Natural killer cell (primary cell): ENCODE measurements around the gene AMER2. TPM values are rescaled to one million over a fixed set of nuclear protein-coding genes. Genes with fewer than 3 reads are reported as not detected.

Experiments used
- ATAC-seq, 3 donors: fragments of 150-1000 bp in 2 of 3; fragments of 200-7000 bp in 1 of 3; cut with Tn5 transposase; 1 replicate in 1 of 3; 2 replicates in 2 of 3; pipeline ENCODE4 v1.10.0; 2021; ENCODE audit warnings: mild to moderate bottlenecking in 2 of 3, moderate library complexity in 2 of 3
- DNase-seq, 2 donors: peaks; one replicate each; pipeline versions ENCODE4 v3.0.0 to v3.0.0-alpha.2; 2013 to 2021; ENCODE audit warnings: mixed read lengths in 1 of 2
- H3K27ac ChIP-seq: one replicate; pipeline ENCODE4 v1.5.1; 2013; ENCODE audit warnings: mild to moderate bottlenecking, low read length
- H3K27me3 ChIP-seq: one replicate; pipeline ENCODE4 v1.6.1; 2013; ENCODE audit warnings: low read length; ENCODE audit not compliant: control insufficient read depth, insufficient read depth
- H3K36me3 ChIP-seq: one replicate; pipeline ENCODE4 v1.6.1; 2013; ENCODE audit warnings: low read length; ENCODE audit not compliant: control insufficient read depth, insufficient read depth
- H3K4me1 ChIP-seq: one replicate; pipeline ENCODE4 v1.6.1; 2013; ENCODE audit warnings: low read length; ENCODE audit not compliant: control insufficient read depth, insufficient read depth
- H3K4me3 ChIP-seq: one replicate; pipeline ENCODE4 v1.5.1; 2013; ENCODE audit warnings: low read length
- H3K9me3 ChIP-seq: one replicate; pipeline ENCODE4 v1.6.1; 2013; ENCODE audit warnings: low read length; ENCODE audit not compliant: control insufficient read depth, insufficient read depth
- H3K27ac Mint-ChIP-seq, 2 donors: one replicate each; pipeline ENCODE4 v1.8.0; 2022; ENCODE audit warnings: mild to moderate bottlenecking in 2 of 2, mixed read lengths in 2 of 2, moderate library complexity in 1 of 2
- H3K27me3 Mint-ChIP-seq, 2 donors: one replicate each; pipeline ENCODE4 v1.8.0; 2022; ENCODE audit warnings: low read depth in 2 of 2, mixed read lengths in 2 of 2
- H3K36me3 Mint-ChIP-seq: one replicate; pipeline ENCODE4 v1.8.0; 2022; ENCODE audit warnings: mixed read lengths
- H3K4me1 Mint-ChIP-seq, 2 donors: one replicate each; pipeline ENCODE4 v1.8.0; 2022; ENCODE audit warnings: mixed read lengths in 2 of 2
- H3K4me3 Mint-ChIP-seq: one replicate; pipeline ENCODE4 v1.8.0; 2022; ENCODE audit warnings: mild to moderate bottlenecking, moderate library complexity, mixed read lengths
- H3K9me3 Mint-ChIP-seq, 2 donors: one replicate each; pipeline ENCODE4 v1.8.0; 2022; ENCODE audit warnings: mixed read lengths in 2 of 2
- WGBS: methylation state at CpG from one replicate; pipeline ENCODE4 v1.1.7; 2013; ENCODE audit warnings: missing lambda C conversion rate; ENCODE audit not compliant: insufficient coverage; 5-methylcytosine and 5-hydroxymethylcytosine counted together
- intact Hi-C: fragments of 100-400 bp; cut with micrococcal nuclease; formaldehyde crosslinking; loops from one replicate; pipeline ENCODE4 v1.14.2; 2022
- total RNA-seq, 4 donors: library from RNA; stranded (reverse); fragments of 120-200 nt in 1 of 4; gene quantifications; one replicate each; pipeline versions ENCODE4 v1.2.3 to v1.2.4, GENCODE V29; 2013 to 2022
- TF ChIP-seq, protein P1 (sequence below): fragments of 200-600 bp; IDR thresholded peaks from one replicate; pipeline ENCODE4 v1.8.0; 2022; ENCODE audit warnings: antibody characterized with exemption

The AMER2 gene
- total RNA-seq, 3 donors from 2014 or later (not counting 1 experiment from before 2014, with no cell fraction given): not detected

DNA sequence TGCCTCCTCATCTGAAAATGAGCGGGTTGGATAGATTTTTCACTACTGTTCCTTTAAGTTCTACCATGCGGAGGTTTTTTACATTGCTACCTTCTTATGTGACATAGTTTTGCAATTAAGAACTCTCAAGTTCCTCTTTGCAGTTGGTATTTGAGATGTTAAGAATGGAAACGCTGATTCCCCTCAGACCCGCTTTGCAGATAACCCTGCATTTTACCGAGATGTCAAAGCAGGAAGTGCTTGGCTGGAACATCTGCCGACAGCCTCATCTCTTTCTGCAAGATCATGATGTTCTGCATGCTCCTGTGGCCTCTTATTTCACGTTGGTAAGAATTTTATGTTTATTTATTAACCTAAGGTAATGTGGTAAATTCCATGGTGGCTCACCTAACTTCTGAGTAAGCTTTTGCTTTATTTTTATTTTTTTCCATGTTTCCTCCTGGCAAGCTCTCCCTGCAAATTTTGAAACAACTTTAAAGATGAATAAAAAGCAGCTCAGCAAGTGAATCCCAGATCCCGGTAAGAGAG is 53.6 kb downstream of the AMER2 start:
- H3K4me1 Mint-ChIP-seq: no peaks in the 10 kb centered on the region
- Histone ChIP-seq H3K27ac (no peak overlapping the region), H3K9me3 (no peaks in the 10 kb centered on the region), H3K4me1 (no peaks in the 10 kb centered on the region), H3K36me3 (no peaks in the 10 kb centered on the region), H3K27me3 (no peaks in the 10 kb centered on the region), H3K4me3 (no peak overlapping the region)
- no peak overlapping the region for H3K4me3 Mint-ChIP-seq
- H3K27ac Mint-ChIP-seq: no peak overlapping the region
- DNase-seq (no peak), ATAC-seq (no peak)
- no peaks in the 10 kb centered on the region for H3K36me3 Mint-ChIP-seq
- TF ChIP-seq, protein P1, sequence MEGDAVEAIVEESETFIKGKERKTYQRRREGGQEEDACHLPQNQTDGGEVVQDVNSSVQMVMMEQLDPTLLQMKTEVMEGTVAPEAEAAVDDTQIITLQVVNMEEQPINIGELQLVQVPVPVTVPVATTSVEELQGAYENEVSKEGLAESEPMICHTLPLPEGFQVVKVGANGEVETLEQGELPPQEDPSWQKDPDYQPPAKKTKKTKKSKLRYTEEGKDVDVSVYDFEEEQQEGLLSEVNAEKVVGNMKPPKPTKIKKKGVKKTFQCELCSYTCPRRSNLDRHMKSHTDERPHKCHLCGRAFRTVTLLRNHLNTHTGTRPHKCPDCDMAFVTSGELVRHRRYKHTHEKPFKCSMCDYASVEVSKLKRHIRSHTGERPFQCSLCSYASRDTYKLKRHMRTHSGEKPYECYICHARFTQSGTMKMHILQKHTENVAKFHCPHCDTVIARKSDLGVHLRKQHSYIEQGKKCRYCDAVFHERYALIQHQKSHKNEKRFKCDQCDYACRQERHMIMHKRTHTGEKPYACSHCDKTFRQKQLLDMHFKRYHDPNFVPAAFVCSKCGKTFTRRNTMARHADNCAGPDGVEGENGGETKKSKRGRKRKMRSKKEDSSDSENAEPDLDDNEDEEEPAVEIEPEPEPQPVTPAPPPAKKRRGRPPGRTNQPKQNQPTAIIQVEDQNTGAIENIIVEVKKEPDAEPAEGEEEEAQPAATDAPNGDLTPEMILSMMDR: no peak
- intact Hi-C loops: no loop called here
- no peaks in the 10 kb centered on the region for H3K9me3 Mint-ChIP-seq
- peaks cover 20 to 41% of the 10 kb centered on the region in 2 donors for H3K27me3 Mint-ChIP-seq
- WGBS: 39% methylated on average over 8 of the region's 8 CpGs

DNA sequence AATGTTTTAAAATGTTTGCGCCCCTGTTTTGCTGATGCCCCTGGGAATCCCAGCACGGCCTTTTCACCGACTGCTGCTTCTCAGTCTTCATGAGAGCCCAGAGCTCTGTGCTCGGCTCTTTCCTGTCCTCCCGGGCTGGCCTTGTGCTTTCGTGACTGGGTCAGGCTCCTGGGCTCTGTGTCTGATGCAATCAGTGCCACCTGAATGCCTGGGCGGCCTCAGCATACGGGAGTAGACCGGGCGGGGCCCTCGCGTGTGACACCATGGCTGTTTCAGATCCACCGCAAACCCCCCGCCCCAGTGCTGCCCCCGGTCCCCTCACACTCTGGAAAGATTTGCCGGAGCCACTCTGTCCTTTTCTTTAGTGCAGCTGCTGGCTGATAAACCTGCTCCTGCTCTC is 54.8 kb downstream of the AMER2 start:
- Mint-ChIP-seq H3K36me3 (no peaks in the 10 kb centered on the region), H3K27me3 (peaks cover 21 to 32% of the 10 kb centered on the region in 2 donors), H3K9me3 (no peaks in the 10 kb centered on the region), H3K27ac (no peak overlapping the region), H3K4me1 (no peaks in the 10 kb centered on the region), H3K4me3 (no peak overlapping the region)
- intact Hi-C loops: no loop called here
- H3K4me1 ChIP-seq: no peaks in the 10 kb centered on the region
- DNase-seq (no peak), ATAC-seq (no peak)
- H3K36me3 ChIP-seq: no peaks in the 10 kb centered on the region
- H3K9me3 ChIP-seq: no peaks in the 10 kb centered on the region
- H3K4me3 ChIP-seq: no peak overlapping the region
- no peaks in the 10 kb centered on the region for H3K27me3 ChIP-seq
- H3K27ac ChIP-seq: no peak overlapping the region
- TF ChIP-seq, protein P1: no peak
- 89% methylated on average over 16 of the region's 16 CpGs for WGBS

DNA sequence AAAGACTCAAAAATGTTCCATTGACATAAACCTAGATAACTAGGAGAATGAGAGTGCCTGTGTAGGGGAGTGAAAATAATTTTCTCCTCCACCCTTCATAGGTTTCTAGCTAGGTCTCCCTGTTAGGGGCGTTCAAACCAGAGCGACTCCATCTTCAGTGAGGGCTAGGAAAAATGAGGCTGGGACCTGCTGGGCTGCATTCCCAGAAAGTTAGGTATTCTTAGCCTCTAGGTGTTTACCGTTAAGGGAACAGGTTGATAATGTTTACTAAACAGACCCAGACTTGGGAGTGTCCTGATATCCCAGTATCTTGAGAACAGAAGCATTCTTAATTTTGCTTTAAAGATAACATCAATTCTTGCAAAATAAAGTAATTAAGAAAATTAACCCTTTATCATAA is 56.0 kb downstream of the AMER2 start:
- DNase-seq: no peak
- peaks cover 6% of the 10 kb centered on the region for H3K27me3 ChIP-seq
- H3K4me3 ChIP-seq: no peak overlapping the region
- Mint-ChIP-seq H3K4me1 (no peaks in the 10 kb centered on the region), H3K27me3 (peaks cover 22 to 23% of the 10 kb centered on the region in 2 donors), H3K9me3 (no peaks in the 10 kb centered on the region), H3K36me3 (no peaks in the 10 kb centered on the region), H3K4me3 (no peak overlapping the region), H3K27ac (no peak overlapping the region)
- no peaks in the 10 kb centered on the region for H3K9me3 ChIP-seq
- ATAC-seq: no peak
- TF ChIP-seq, protein P1: no peak
- no peak overlapping the region for H3K27ac ChIP-seq
- H3K36me3 ChIP-seq: no peaks in the 10 kb centered on the region
- intact Hi-C loops: no loop called here
- no peaks in the 10 kb centered on the region for H3K4me1 ChIP-seq
- 91% methylated on average over 3 of the region's 3 CpGs for WGBS

- Mint-ChIP-seq H3K9me3 (no peaks in the 10 kb centered on the region), H3K4me1 (no peaks in the 10 kb centered on the region), H3K27me3 (peaks cover 12 to 19% of the 10 kb centered on the region in 2 donors), H3K4me3 (no peak overlapping the region), H3K27ac (no peak overlapping the region), H3K36me3 (no peaks in the 10 kb centered on the region)
- intact Hi-C loops: no loop called here
- Histone ChIP-seq H3K4me3 (no peak overlapping the region), H3K36me3 (no peaks in the 10 kb centered on the region), H3K27ac (no peak overlapping the region), H3K27me3 (peaks cover 7% of the 10 kb centered on the region), H3K9me3 (no peaks in the 10 kb centered on the region), H3K4me1 (no peaks in the 10 kb centered on the region)
- TF ChIP-seq, protein P1: peak; percentile 68
- DNase-seq (peak; percentile 25 to 60), ATAC-seq (peak; percentile 64 to 83 (median 70))
- 23% methylated on average over 2 of the region's 3 CpGs for WGBS
Measured at GRCh38 chr13:25114220-25114619, 57.9 kb downstream of the AMER2 start.
